Vagina (tissue), 2 donors: ENCODE measurements around the gene APOL6. TPM values are rescaled to one million over a fixed set of nuclear protein-coding genes. Genes with fewer than 3 reads are reported as not detected.
"Not testable (repeated sequence)": the region's sequence is repeated elsewhere in the genome, so short reads cannot be mapped to it uniquely, and the experiment has no call there.

ENCODE experiments used
- DNase-seq, 2 donors: peaks; one replicate each; pipeline ENCODE4 v3.0.0-alpha.2; 2017; ENCODE audit errors: extremely low spot score in 2 of 2
- H3K27ac ChIP-seq: fragments of 200-600 bp; sonication (generic); one replicate; pipeline ENCODE4 v1.5.1; 2019
- H3K27me3 ChIP-seq: fragments of 200-600 bp; sonication (generic); one replicate; pipeline ENCODE4 v1.5.1; 2019
- H3K36me3 ChIP-seq, 2 donors: fragments of 200-600 bp; sonication (generic); one replicate each; pipeline ENCODE4 v1.5.1; 2017 to 2019
- H3K4me1 ChIP-seq: fragments of 200-600 bp; sonication (generic); one replicate; pipeline ENCODE4 v1.5.1; 2019
- H3K4me3 ChIP-seq, 2 donors: fragments of 200-600 bp; sonication (generic); 1 replicate in 1 of 2; 2 replicates in 1 of 2; pipeline ENCODE4 v1.5.1; 2016 to 2019
- H3K9me3 ChIP-seq: fragments of 200-600 bp; sonication (generic); one replicate; pipeline ENCODE4 v1.5.1; 2019
- POLR2A ChIP-seq, 2 donors: fragments of 450-650 bp; IDR thresholded peaks; one replicate each; pipeline ENCODE4 v1.6.1; 2017; ENCODE audit warnings: antibody characterized with exemption in 2 of 2, mild to moderate bottlenecking in 2 of 2, moderate library complexity in 2 of 2
- POLR2AphosphoS5 ChIP-seq, 2 donors: sonication (generic); formaldehyde crosslinking; IDR thresholded peaks; one replicate each; pipeline ENCODE4 v1.9.0; 2017; ENCODE audit warnings: antibody characterized with exemption in 2 of 2, mild to moderate bottlenecking in 2 of 2, low read depth in 1 of 2; ENCODE audit not compliant: insufficient read depth in 1 of 2
- intact Hi-C: fragments of 100-400 bp; cut with DNase I; formaldehyde crosslinking; loops from one replicate; pipeline ENCODE4 v1.15.1; 2023
- total RNA-seq: library from RNA; depleted of rRNA; stranded (reverse); fragments of >200 nt; gene quantifications from one replicate; pipeline ENCODE4 v1.2.3, GENCODE V29; 2016
- TF ChIP-seq, protein P1 (sequence below), 3 experiments: fragments of 450-650 bp in 2 of 3; fragments of 200-600 bp in 1 of 3; sonication (generic) in 1 of 3; IDR thresholded peaks; one replicate each; pipeline ENCODE4 v1.5.1; 2017 to 2019; ENCODE audit warnings: antibody characterized with exemption in 3 of 3, mild to moderate bottlenecking in 2 of 3, moderate library complexity in 2 of 3

Gene APOL6
- total RNA-seq, 1 donor from 2014 or later = 11.5 TPM

DNA sequence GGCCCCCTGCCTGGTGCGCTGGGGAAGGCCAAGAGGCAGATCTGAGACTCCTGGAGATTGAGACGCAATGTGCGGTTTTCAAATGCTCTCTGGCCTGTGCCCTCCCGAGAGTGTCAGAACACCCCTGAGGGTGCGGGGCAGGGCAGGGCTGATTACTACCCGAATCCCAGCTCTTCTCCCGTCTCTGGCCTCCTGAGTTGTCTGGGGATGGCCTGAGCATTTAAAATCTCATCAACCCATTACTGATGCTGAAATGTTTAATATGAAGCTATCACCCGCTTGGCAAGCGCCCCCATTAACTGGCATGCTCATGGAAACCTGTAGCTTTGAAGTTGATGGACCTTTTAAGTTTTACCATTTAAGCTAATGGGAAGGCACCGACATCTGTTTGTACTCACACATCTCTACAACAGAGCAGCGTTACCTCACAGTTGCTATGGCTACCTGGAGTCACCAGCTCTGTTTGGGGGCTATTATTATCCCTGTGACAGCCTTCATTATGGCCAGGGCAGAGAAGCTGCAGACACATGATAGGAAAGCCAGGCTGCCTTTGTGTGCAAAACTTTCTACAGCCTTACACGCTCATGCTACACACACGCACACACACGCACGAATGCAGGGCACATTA lies 27.5 kb upstream of the APOL6 start:
- Histone ChIP-seq H3K36me3 (no peaks in the 10 kb centered on the region), H3K27me3 (no peaks in the 10 kb centered on the region), H3K4me1 (peaks cover 18% of the 10 kb centered on the region), H3K9me3 (no peaks in the 10 kb centered on the region), H3K27ac (no peak overlapping the region), H3K4me3 (no peak overlapping the region)
- DNase-seq = no peak
- TF ChIP-seq, protein P1, sequence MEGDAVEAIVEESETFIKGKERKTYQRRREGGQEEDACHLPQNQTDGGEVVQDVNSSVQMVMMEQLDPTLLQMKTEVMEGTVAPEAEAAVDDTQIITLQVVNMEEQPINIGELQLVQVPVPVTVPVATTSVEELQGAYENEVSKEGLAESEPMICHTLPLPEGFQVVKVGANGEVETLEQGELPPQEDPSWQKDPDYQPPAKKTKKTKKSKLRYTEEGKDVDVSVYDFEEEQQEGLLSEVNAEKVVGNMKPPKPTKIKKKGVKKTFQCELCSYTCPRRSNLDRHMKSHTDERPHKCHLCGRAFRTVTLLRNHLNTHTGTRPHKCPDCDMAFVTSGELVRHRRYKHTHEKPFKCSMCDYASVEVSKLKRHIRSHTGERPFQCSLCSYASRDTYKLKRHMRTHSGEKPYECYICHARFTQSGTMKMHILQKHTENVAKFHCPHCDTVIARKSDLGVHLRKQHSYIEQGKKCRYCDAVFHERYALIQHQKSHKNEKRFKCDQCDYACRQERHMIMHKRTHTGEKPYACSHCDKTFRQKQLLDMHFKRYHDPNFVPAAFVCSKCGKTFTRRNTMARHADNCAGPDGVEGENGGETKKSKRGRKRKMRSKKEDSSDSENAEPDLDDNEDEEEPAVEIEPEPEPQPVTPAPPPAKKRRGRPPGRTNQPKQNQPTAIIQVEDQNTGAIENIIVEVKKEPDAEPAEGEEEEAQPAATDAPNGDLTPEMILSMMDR (IDR thresholded peaks at IDR 0.05) = no peak
- TF ChIP-seq POLR2A (IDR thresholded peaks at IDR 0.05) (no peak), POLR2AphosphoS5 (IDR thresholded peaks at IDR 0.05; ENCODE audit: insufficient read depth in 1 of 2, low read depth in 1 of 2) (no peak)
- intact Hi-C loops = no loop called here

DNA sequence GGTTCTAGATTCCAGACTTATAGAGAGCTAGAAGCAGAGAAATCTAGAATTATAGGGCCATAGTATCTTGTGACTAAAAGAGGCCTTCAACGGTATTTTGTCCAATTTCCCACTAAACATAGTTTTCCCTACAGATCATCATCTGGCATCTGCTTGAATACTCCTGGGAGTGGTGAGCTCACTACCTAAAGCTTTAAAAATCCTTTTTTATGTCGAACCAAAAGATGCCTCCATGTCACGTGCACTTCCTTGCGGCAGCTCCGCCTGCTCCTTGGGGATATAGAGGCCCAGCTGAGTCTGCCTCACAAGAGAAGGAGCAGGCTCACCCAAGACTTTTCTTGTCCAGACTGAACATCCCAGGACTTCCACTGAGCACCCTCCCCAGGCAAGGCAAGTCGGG lies 26.8 kb upstream of the APOL6 start:
- Histone ChIP-seq H3K4me1 (peaks cover 18% of the 10 kb centered on the region), H3K4me3 (no peak overlapping the region), H3K27me3 (no peaks in the 10 kb centered on the region), H3K27ac (no peak overlapping the region), H3K9me3 (no peaks in the 10 kb centered on the region), H3K36me3 (no peaks in the 10 kb centered on the region)
- intact Hi-C loops = no loop called here
- no peak for DNase-seq
- TF ChIP-seq, protein P1 (IDR thresholded peaks at IDR 0.05) = no peak
- TF ChIP-seq POLR2A (IDR thresholded peaks at IDR 0.05) (no peak), POLR2AphosphoS5 (IDR thresholded peaks at IDR 0.05; ENCODE audit: insufficient read depth in 1 of 2, low read depth in 1 of 2) (no peak)

DNA sequence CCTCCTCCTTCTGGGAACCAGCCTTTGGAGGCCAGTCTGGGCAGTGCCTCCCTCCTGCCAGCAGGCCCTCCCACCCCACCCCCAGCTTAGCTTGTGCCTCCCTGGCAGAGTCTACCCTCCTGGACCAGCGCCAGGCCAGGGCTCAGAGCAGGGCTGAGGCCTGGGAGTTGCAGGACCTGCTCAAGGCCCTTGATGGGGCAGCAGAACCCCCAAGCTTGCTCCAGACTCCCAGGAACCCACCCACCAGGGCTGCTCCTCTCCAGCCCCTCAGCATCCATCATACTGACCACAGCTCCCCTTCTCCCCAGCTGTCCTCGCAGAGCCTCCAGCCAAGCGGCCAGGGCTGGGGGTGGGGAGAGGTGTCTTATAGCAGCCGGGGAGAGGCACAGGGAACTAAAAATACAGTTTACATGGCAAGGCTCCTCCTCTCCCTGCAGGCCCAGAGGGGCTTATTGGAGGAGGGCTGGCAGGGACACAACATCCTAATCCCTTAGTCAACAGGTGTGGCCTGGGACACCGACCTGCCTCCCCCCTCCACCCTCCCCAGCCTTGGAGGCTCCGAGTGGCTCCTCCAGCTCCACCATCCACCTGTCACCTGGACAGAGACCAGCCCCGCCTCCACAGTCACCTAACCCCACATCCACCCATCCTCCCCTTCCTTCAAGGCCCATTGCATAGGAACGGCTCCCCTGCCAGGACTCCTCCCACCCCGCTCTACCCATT lies 25.9 kb upstream of the APOL6 start:
- Histone ChIP-seq H3K27me3 (no peaks in the 10 kb centered on the region), H3K36me3 (no peaks in the 10 kb centered on the region), H3K9me3 (no peaks in the 10 kb centered on the region), H3K4me3 (no peak overlapping the region), H3K4me1 (peaks cover 22% of the 10 kb centered on the region), H3K27ac (peak overlapping the region; percentile 24)
- TF ChIP-seq POLR2A (IDR thresholded peaks at IDR 0.05) (no peak), POLR2AphosphoS5 (IDR thresholded peaks at IDR 0.05; ENCODE audit: insufficient read depth in 1 of 2, low read depth in 1 of 2) (no peak)
- TF ChIP-seq, protein P1 (IDR thresholded peaks at IDR 0.05) = no peak
- DNase-seq = no peak
- intact Hi-C loops = no loop called here

DNA sequence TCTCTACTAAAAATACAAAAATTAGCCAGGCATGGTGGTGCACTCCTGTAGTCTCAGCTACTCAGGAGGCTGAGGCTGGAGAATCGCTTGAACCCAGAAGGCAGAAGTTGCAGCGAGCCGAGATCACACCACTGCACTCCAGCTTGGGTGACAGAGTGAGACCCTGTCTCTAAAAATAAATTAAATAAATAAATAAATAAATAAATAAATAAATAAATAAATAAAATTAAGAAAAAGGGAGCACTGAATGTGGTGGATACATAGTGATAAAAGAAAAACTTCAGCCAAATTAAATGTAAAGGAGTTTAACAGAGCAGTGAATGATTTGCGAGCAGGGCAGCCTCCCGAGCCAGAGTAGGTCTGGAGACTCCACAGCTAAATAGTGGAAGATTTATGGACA lies 24.4 kb upstream of the APOL6 start:
- H3K36me3 ChIP-seq, H3K4me3 ChIP-seq, DNase-seq, H3K9me3 ChIP-seq, intact Hi-C loops, H3K27me3 ChIP-seq, H3K27ac ChIP-seq: not testable (repeated sequence)
- peaks cover 32% of the 10 kb centered on the region for H3K4me1 ChIP-seq

DNA sequence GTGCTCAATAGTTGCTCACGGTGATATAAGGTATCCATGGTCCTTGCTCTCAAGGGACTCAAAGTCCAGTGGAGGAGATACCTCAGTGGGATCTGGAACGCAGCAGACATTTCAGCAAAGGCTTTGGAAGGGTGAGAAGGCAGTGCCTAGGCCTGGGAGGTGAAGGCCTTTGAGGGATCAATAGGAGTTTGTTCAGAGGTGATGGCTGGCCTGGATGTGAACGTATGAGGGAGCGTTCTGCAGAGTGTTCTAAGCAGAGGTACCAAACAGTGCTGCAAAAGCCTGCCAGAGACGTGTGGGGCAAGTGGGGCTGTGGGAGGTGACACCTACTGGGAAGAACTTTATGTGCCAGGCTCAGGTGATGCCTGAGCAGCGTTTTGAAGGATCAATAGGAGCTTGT lies 23.7 kb upstream of the APOL6 start:
- Histone ChIP-seq H3K36me3 (no peaks in the 10 kb centered on the region), H3K27me3 (no peaks in the 10 kb centered on the region), H3K9me3 (no peaks in the 10 kb centered on the region), H3K4me1 (peaks cover 39% of the 10 kb centered on the region), H3K27ac (no peak overlapping the region), H3K4me3 (no peak overlapping the region)
- TF ChIP-seq, protein P1 (IDR thresholded peaks at IDR 0.05) = no peak
- TF ChIP-seq POLR2AphosphoS5 (IDR thresholded peaks at IDR 0.05; ENCODE audit: insufficient read depth in 1 of 2, low read depth in 1 of 2) = no peak
- TF ChIP-seq POLR2A (IDR thresholded peaks at IDR 0.05) = no peak
- intact Hi-C loops = no loop called here
- no peak for DNase-seq
